MM.1S (cell line): ENCODE data around the gene TMEM45A.

Experiments used
- DNase-seq: peaks from one replicate; pipeline ENCODE4 v3.0.0-alpha.2; 2015
- H2AFZ ChIP-seq: fragments of 300-600 bp; sonication (generic); 2 replicates; pipeline ENCODE4 v1.6.0; 2016; ENCODE audit warnings: antibody characterized with exemption, low read length
- H3F3A ChIP-seq: fragments of 300-600 bp; sonication (generic); 2 replicates; pipeline ENCODE4 v1.6.1; 2016; ENCODE audit warnings: mild to moderate bottlenecking, antibody characterized with exemption, low read length, moderate library complexity, mixed read lengths; ENCODE audit not compliant: insufficient read depth
- H3K27ac ChIP-seq: fragments of 300-600 bp; sonication (generic); 2 replicates; pipeline ENCODE4 v1.5.1; 2016; ENCODE audit warnings: mild to moderate bottlenecking, low read length
- H3K27me3 ChIP-seq: fragments of 300-600 bp; sonication (generic); replicated peaks from 2 replicates; pipeline ENCODE4 v1.6.0; 2016; ENCODE audit warnings: low read length; ENCODE audit not compliant: insufficient read depth
- H3K36me3 ChIP-seq: fragments of 300-600 bp; sonication (generic); replicated peaks from 2 replicates; pipeline ENCODE4 v1.6.1; 2016; ENCODE audit warnings: mild to moderate bottlenecking, low read length, mixed read lengths; ENCODE audit not compliant: insufficient read depth
- H3K4me1 ChIP-seq: fragments of 300-600 bp; sonication (generic); 2 replicates; pipeline ENCODE4 v1.6.1; 2016; ENCODE audit warnings: low read length, mixed read lengths
- H3K4me2 ChIP-seq: fragments of 300-600 bp; sonication (generic); 2 replicates; pipeline ENCODE4 v1.6.0; 2016; ENCODE audit warnings: low read depth, low read length
- H3K4me3 ChIP-seq: fragments of 300-600 bp; sonication (generic); 2 replicates; pipeline ENCODE4 v1.5.1; 2016; ENCODE audit warnings: low read length, mixed read lengths
- H3K79me2 ChIP-seq: fragments of 300-600 bp; sonication (generic); 2 replicates; pipeline ENCODE4 v1.6.1; 2016; ENCODE audit warnings: mixed run types, low read length, mixed read lengths
- H3K9ac ChIP-seq: fragments of 300-600 bp; sonication (generic); 2 replicates; pipeline ENCODE4 v1.6.1; 2016; ENCODE audit warnings: low read length, mixed read lengths
- H3K9me2 ChIP-seq: fragments of 300-600 bp; sonication (generic); replicated peaks from 2 replicates; pipeline ENCODE4 v1.6.1; 2016; ENCODE audit warnings: mild to moderate bottlenecking, low read length, mixed read lengths; ENCODE audit not compliant: insufficient read depth
- H3K9me3 ChIP-seq: fragments of 300-600 bp; sonication (generic); replicated peaks from 2 replicates; pipeline ENCODE4 v1.6.1; 2016; ENCODE audit warnings: mild to moderate bottlenecking, low read length, mixed read lengths; ENCODE audit not compliant: insufficient read depth
- H4K20me1 ChIP-seq: fragments of 300-600 bp; sonication (generic); 2 replicates; pipeline ENCODE4 v1.6.1; 2016; ENCODE audit warnings: mild to moderate bottlenecking, low read length, moderate library complexity, mixed read lengths; ENCODE audit not compliant: insufficient read depth
- CTCF ChIP-seq: fragments of 300-600 bp; sonication (generic); IDR thresholded peaks from 2 replicates; pipeline ENCODE4 v1.5.1; 2016; ENCODE audit warnings: antibody characterized with exemption, low read length, mixed read lengths
- EZH2 ChIP-seq: fragments of 300-600 bp; sonication (generic); optimal IDR thresholded peaks from 2 replicates; pipeline ENCODE3; 2017; ENCODE audit warnings: low read depth, mild to moderate bottlenecking, antibody characterized with exemption, low read length, mixed read lengths
- EZH2phosphoT487 ChIP-seq: fragments of 300-600 bp; sonication (generic); IDR thresholded peaks from 2 replicates; pipeline ENCODE4 v1.6.1; 2018; ENCODE audit warnings: antibody characterized with exemption, low read length

Gene TMEM45A

GRCh38 chr3:100518983-100519382 lies 26.6 kb downstream of the TMEM45A start:
- no peak overlapping the region for H3K9ac ChIP-seq
- H3F3A ChIP-seq = no peaks in the 10 kb centered on the region
- no peak overlapping the region for H3K4me3 ChIP-seq
- H3K4me2 ChIP-seq = no peak overlapping the region
- H3K27ac ChIP-seq = no peak overlapping the region
- H2AFZ ChIP-seq = no peak overlapping the region
- H3K4me1 ChIP-seq = no peaks in the 10 kb centered on the region
- H3K9me2 ChIP-seq = no peaks in the 10 kb centered on the region
- H3K79me2 ChIP-seq = no peaks in the 10 kb centered on the region
- no peak for DNase-seq
- TF ChIP-seq EZH2 = no peak
- H3K9me3 ChIP-seq = no peaks in the 10 kb centered on the region
- no peaks in the 10 kb centered on the region for H3K27me3 ChIP-seq
- no peaks in the 10 kb centered on the region for H3K36me3 ChIP-seq
- H4K20me1 ChIP-seq = no peaks in the 10 kb centered on the region

GRCh38 chr3:100521439-100521845 lies 29.0 kb downstream of the TMEM45A start:
- H3K9me2 ChIP-seq = no peaks in the 10 kb centered on the region
- H3K27me3 ChIP-seq = no peaks in the 10 kb centered on the region
- no peak for DNase-seq
- no peaks in the 10 kb centered on the region for H3F3A ChIP-seq
- H3K36me3 ChIP-seq = no peaks in the 10 kb centered on the region
- no peak overlapping the region for H3K9ac ChIP-seq
- H3K4me3 ChIP-seq = no peak overlapping the region
- H3K9me3 ChIP-seq = no peaks in the 10 kb centered on the region
- H2AFZ ChIP-seq = no peak overlapping the region
- TF ChIP-seq EZH2phosphoT487 (no peak), CTCF (no peak), EZH2 (no peak)
- H3K79me2 ChIP-seq = no peaks in the 10 kb centered on the region
- H3K27ac ChIP-seq = no peak overlapping the region
- no peak overlapping the region for H3K4me2 ChIP-seq
- H3K4me1 ChIP-seq = no peaks in the 10 kb centered on the region
- H4K20me1 ChIP-seq = no peaks in the 10 kb centered on the region

GRCh38 chr3:100522125-100522524 lies 29.7 kb downstream of the TMEM45A start:
- no peak for DNase-seq
- Histone ChIP-seq H3K27ac (no peak overlapping the region), H3K36me3 (no peaks in the 10 kb centered on the region), H3K79me2 (no peaks in the 10 kb centered on the region), H3K4me1 (no peaks in the 10 kb centered on the region), H3K9me3 (no peaks in the 10 kb centered on the region), H3K27me3 (no peaks in the 10 kb centered on the region), H3K9me2 (no peaks in the 10 kb centered on the region), H3K4me3 (no peak overlapping the region), H3K9ac (no peak overlapping the region), H2AFZ (no peak overlapping the region), H3K4me2 (no peak overlapping the region), H3F3A (no peaks in the 10 kb centered on the region), H4K20me1 (no peaks in the 10 kb centered on the region)
- TF ChIP-seq EZH2phosphoT487 (no peak), CTCF (no peak), EZH2 (no peak)

- no peaks in the 10 kb centered on the region for H3F3A ChIP-seq
- no peaks in the 10 kb centered on the region for H3K79me2 ChIP-seq
- DNase-seq = no peak
- H3K36me3 ChIP-seq = no peaks in the 10 kb centered on the region
- H3K4me2 ChIP-seq = no peak overlapping the region
- H3K9me2 ChIP-seq = no peaks in the 10 kb centered on the region
- no peak overlapping the region for H2AFZ ChIP-seq
- no peak overlapping the region for H3K9ac ChIP-seq
- TF ChIP-seq EZH2phosphoT487 (no peak), CTCF (no peak), EZH2 (no peak)
- H3K27me3 ChIP-seq = no peaks in the 10 kb centered on the region
- no peak overlapping the region for H3K4me3 ChIP-seq
- no peak overlapping the region for H3K27ac ChIP-seq
- no peaks in the 10 kb centered on the region for H3K9me3 ChIP-seq
- no peaks in the 10 kb centered on the region for H3K4me1 ChIP-seq
- H4K20me1 ChIP-seq = no peaks in the 10 kb centered on the region
These were observed 30.8 kb downstream of the TMEM45A start for GRCh38 chr3:100523050-100523760.
